K562 (cell line): ENCODE results near the gene AAMDC. TPM values are rescaled to one million over a fixed set of nuclear protein-coding genes. Genes with fewer than 3 reads are reported as not detected.

Experiments used
- ATAC-seq: fragments of 200-7000 bp; cut with Tn5 transposase; 3 replicates; pipeline ENCODE4 v1.9.1; 2020; ENCODE audit warnings: moderate library complexity
- BruUV-seq: library from RNA; stranded (reverse); fragments of 400-500 nt; replicated peaks from 2 replicates; lab custom pipeline; 2021; lab: Mats Ljungman, UMichigan
- CTCF ChIA-PET: fragments of 300-600 bp; formaldehyde crosslinking; extraction: SDS; loops from one replicate; lab custom pipeline; 2021; ENCODE audit warnings: low intra/inter-chr PET ratio; lab: Yijun Ruan, JAX
- POLR2A ChIA-PET: fragments of 300-600, 350-650 bp; sonication (Branson Sonifier 250); formaldehyde crosslinking; extraction: SDS; loops from one replicate; lab custom pipeline; 2021; ENCODE audit warnings: antibody characterized with exemption, inconsistent platforms; lab: Yijun Ruan, JAX
- DNase-seq, 4 experiments: peaks; one replicate each; pipeline versions ENCODE4 v3.0.0 to v3.0.0-alpha.2; 2011 to 2018; ENCODE audit warnings: low spot score in 3 of 4, mixed read lengths in 3 of 4; ENCODE audit errors: extremely low read depth in 1 of 4
- FAIRE-seq: peaks from 2 replicates; lab custom pipeline; 2011; peaks lifted over from hg19 to GRCh38; lab: Jason Lieb, UNC
- H2AFZ ChIP-seq: 2 replicates; pipeline ENCODE4 v1.6.0; 2011; ENCODE audit warnings: low read depth, low read length, control low read depth, inconsistent platforms
- H3K27ac ChIP-seq: fragments of 200-600 bp; 3 replicates; pipeline ENCODE4 v1.8.0; 2011; ENCODE audit warnings: low read depth, mild to moderate bottlenecking, control low read depth, inconsistent platforms, low read length, moderate library complexity, mixed read lengths; ENCODE audit errors: extremely low read depth
- H3K27me3 ChIP-seq, 2 experiments: fragments of 300-600 bp in 1 of 2; 2 replicates in 1 of 2; 3 replicates in 1 of 2; pipeline versions ENCODE4 v1.6.0 to v1.8.0; 2011; ENCODE audit warnings: inconsistent platforms in 2 of 2, low read length in 2 of 2, mild to moderate bottlenecking in 1 of 2, mixed read lengths in 1 of 2, moderate library complexity in 1 of 2; ENCODE audit not compliant: control insufficient read depth in 2 of 2, insufficient read depth in 2 of 2
- H3K36me3 ChIP-seq: fragments of 300-600 bp; 3 replicates; pipeline ENCODE4 v1.8.0; 2011; ENCODE audit warnings: mild to moderate bottlenecking, low read length, inconsistent platforms; ENCODE audit not compliant: control insufficient read depth, insufficient read depth
- H3K4me1 ChIP-seq, 2 experiments: fragments of 200-600 bp in 1 of 2; replicated peaks in 1 of 2; 2 replicates in 1 of 2; 3 replicates in 1 of 2; pipeline versions ENCODE4 v1.5.1 to v1.8.0; 2011; ENCODE audit warnings: inconsistent platforms in 2 of 2, low read length in 2 of 2, mild to moderate bottlenecking in 1 of 2, mixed read lengths in 1 of 2, moderate library complexity in 1 of 2; ENCODE audit not compliant: control insufficient read depth in 2 of 2, insufficient read depth in 2 of 2
- H3K4me2 ChIP-seq: 2 replicates; pipeline ENCODE4 v1.6.1; 2011; ENCODE audit warnings: low read length, control low read depth, inconsistent platforms, mixed read lengths; ENCODE audit not compliant: insufficient read depth
- H3K4me3 ChIP-seq: fragments of 200-600 bp; sonication (generic), shearing (Covaris generic); 2 replicates; pipeline ENCODE4 v1.5.1; 2016; ENCODE audit warnings: control low read depth, inconsistent platforms
- H3K79me2 ChIP-seq: fragments of 200-600 bp; 3 replicates; pipeline ENCODE4 v1.8.0; 2011; ENCODE audit warnings: low read length, inconsistent platforms; ENCODE audit not compliant: control insufficient read depth, insufficient read depth
- H3K9ac ChIP-seq, 2 experiments: 2 replicates each; pipeline versions ENCODE4 v1.6.0 to v1.6.1; 2011; ENCODE audit warnings: low read depth in 2 of 2, low read length in 2 of 2, control low read depth in 1 of 2, inconsistent platforms in 1 of 2, mild to moderate bottlenecking in 1 of 2, mixed read lengths in 1 of 2; ENCODE audit not compliant: insufficient read depth in 1 of 2
- H3K9me1 ChIP-seq: one replicate; pipeline ENCODE4 v1.6.0; 2011; ENCODE audit warnings: inconsistent platforms, mild to moderate bottlenecking, low read length, moderate library complexity; ENCODE audit not compliant: control insufficient read depth, insufficient read depth
- H3K9me3 ChIP-seq: replicated peaks from 2 replicates; pipeline ENCODE4 v1.5.1; 2011; ENCODE audit warnings: low read depth, low read length, inconsistent platforms; ENCODE audit not compliant: control insufficient read depth, insufficient read depth
- H4K20me1 ChIP-seq: replicated peaks from 2 replicates; pipeline ENCODE4 v1.6.1; 2011; ENCODE audit warnings: low read length, inconsistent platforms, mixed read lengths; ENCODE audit not compliant: control insufficient read depth, insufficient read depth
- ETS1 ChIP-seq: conservative IDR thresholded peaks from 2 replicates; pipeline ENCODE4 v1.6.1; 2011; ENCODE audit warnings: low read depth, mild to moderate bottlenecking, low read length; ENCODE audit not compliant: control insufficient read depth
- MGA ChIP-seq: fragments of 450-650 bp; IDR thresholded peaks from 2 replicates; pipeline ENCODE4 v1.6.1; 2016; ENCODE audit warnings: mild to moderate bottlenecking, moderate library complexity
- SRSF1 ChIP-seq: fragments of 200-400 bp; formaldehyde crosslinking; IDR thresholded peaks from 2 replicates; pipeline ENCODE4 v1.6.1; 2017; ENCODE audit warnings: mild to moderate bottlenecking, low read depth, low read length, moderate library complexity
- ZBTB11 ChIP-seq, 3 experiments: fragments of 200-800 bp in 1 of 3; fragments of 250-450 bp in 1 of 3; fragments of 450-650 bp in 1 of 3; sonication (Bioruptor Pico) in 1 of 3; sonication (Bioruptor generic) in 1 of 3; formaldehyde crosslinking in 1 of 3; IDR thresholded peaks; 2 replicates each; pipeline versions ENCODE4 v1.6.1 to v1.8.0; 2016 to 2022; ENCODE audit warnings: mild to moderate bottlenecking in 2 of 3, missing genetic modification characterization in 2 of 3, missing compliant biosample characterization in 1 of 3, moderate library complexity in 1 of 3
- WGBS: fragments of 100-300 bp; shearing (Covaris generic); methylation state at CpG from one replicate; pipeline ENCODE4 v1.1.6; 2016; ENCODE audit warnings: low coverage, mixed read lengths; ENCODE audit not compliant: insufficient coverage; ENCODE audit errors: missing lambda C conversion rate; 5-methylcytosine and 5-hydroxymethylcytosine counted together
- in situ Hi-C: fragments of 300-500 bp; cut with MboI; formaldehyde crosslinking; loops from 4 replicates; pipeline ENCODE4 v1.15.0; 2018; ENCODE audit warnings: inconsistent platforms, mixed read lengths
- intact Hi-C: fragments of 100-400 bp; cut with micrococcal nuclease; formaldehyde crosslinking; loops from 2 replicates; pipeline ENCODE4 v1.14.2; 2022
- polyA plus RNA-seq, 8 experiments: library from polyadenylated mRNA; depleted of rRNA in 4 of 8; stranded (reverse) in 5 of 8; unstranded in 3 of 8; fragments of >200 nt; fragmentation: Nextera tagmentation in 2 of 8; fragmentation: Illumina TruSeq in 1 of 8; extraction: Ambion mirVana in 2 of 8; extraction: Trizol in 1 of 8; gene quantifications; 2 replicates each; pipeline versions ENCODE4 v1.2.1 to v1.2.3, GENCODE V29; 2011 to 2014; ENCODE audit warnings: inconsistent platforms in 1 of 8, missing spikeins in 1 of 8
- total RNA-seq, 7 experiments: library from RNA; depleted of rRNA in 6 of 7; stranded (reverse); fragments of >200 nt in 6 of 7; fragmentation: Illumina TruSeq in 2 of 7; extraction: Trizol in 2 of 7; gene quantifications; 2 replicates each; pipeline versions ENCODE4 v1.2.1 to v1.2.3, GENCODE V29; 2011 to 2021; ENCODE audit warnings: low replicate concordance in 1 of 7

The AAMDC gene
- total and polyA plus RNA-seq, 9 of the 15 experiments (the other 6 are each of a cell fraction or from before 2014, with no cell fraction given), result 10.4 to 40.6 (median 15.6) TPM

- no peaks in the 10 kb centered on the region for H3K4me1 ChIP-seq
- FAIRE-seq, result no peak
- no peaks in the 10 kb centered on the region for H4K20me1 ChIP-seq
- no peaks in the 10 kb centered on the region for H3K9me3 ChIP-seq
- no peaks in the 10 kb centered on the region for H3K27me3 ChIP-seq
- BruUV-seq, result no TSS peak
- H3K4me2 ChIP-seq, result no peak overlapping the region
- H2AFZ ChIP-seq, result no peak overlapping the region
- peaks cover 24% of the 10 kb centered on the region; the same call in 2 of the 3 replicates for H3K36me3 ChIP-seq
- CTCF ChIA-PET, result no interaction called here
- DNase-seq, result no peak
- intact Hi-C loops (no loop called here), in situ Hi-C loops (no loop called here)
- no peak for ATAC-seq
- no peaks in the 10 kb centered on the region for H3K79me2 ChIP-seq
- H3K9ac ChIP-seq, result no peak overlapping the region
- POLR2A ChIA-PET, result interaction anchor here (0.5 kb wide), 1 partner anchor 8 kb away, joined by 3 read pairs; no protein-coding TSS in a partner anchor
- H3K4me3 ChIP-seq, result no peak overlapping the region
- WGBS, result 92% methylated on average over 1 of the region's 1 CpG
- TF ChIP-seq SRSF1 (no peak), ETS1 (no peak), ZBTB11 (CRISPR knock-in tag; IDR thresholded peaks at IDR 0.05) (no peak), MGA (no peak)
- no peaks in the 10 kb centered on the region for H3K9me1 ChIP-seq
- no peak overlapping the region for H3K27ac ChIP-seq
These were observed 52.4 kb downstream of the AAMDC start for GRCh38 chr11:77873345-77873744.
